Heart left ventricle (tissue), 16 donors: ENCODE data around the gene GLT6D1. TPM values are rescaled to one million over a fixed set of nuclear protein-coding genes. Genes with fewer than 3 reads are reported as not detected.

ENCODE experiments used
- ATAC-seq, 4 donors: fragments of 200-7000 bp; cut with Tn5 transposase; one replicate each; pipeline ENCODE4 v1.9.1; 2020 to 2022; ENCODE audit warnings: moderate library complexity in 4 of 4, mild to moderate bottlenecking in 3 of 4, moderate number of reproducible peaks in 1 of 4
- DNase-seq, 5 donors: peaks; one replicate each; pipeline ENCODE4 v3.0.0-alpha.2; 2020
- H3K27ac ChIP-seq, 12 donors: fragments of 200-600 bp; sonication (generic) in 4 of 12; one replicate each; pipeline versions ENCODE4 v1.5.0 to v1.8.0; 2016 to 2022; ENCODE audit warnings: mild to moderate bottlenecking in 2 of 12
- H3K27me3 ChIP-seq, 9 donors: fragments of 200-600 bp; sonication (generic) in 2 of 9; one replicate each; pipeline versions ENCODE4 v1.5.1 to v1.8.0; 2016 to 2022; ENCODE audit warnings: mild to moderate bottlenecking in 3 of 9
- H3K36me3 ChIP-seq, 9 donors: fragments of 200-600 bp; sonication (generic) in 2 of 9; one replicate each; pipeline versions ENCODE4 v1.5.0 to v1.8.0; 2018 to 2022; ENCODE audit warnings: mild to moderate bottlenecking in 2 of 9
- H3K4me1 ChIP-seq, 12 donors: fragments of 200-600 bp; sonication (generic) in 4 of 12; one replicate each; pipeline versions ENCODE4 v1.5.0 to v1.8.0; 2016 to 2022; ENCODE audit warnings: mild to moderate bottlenecking in 3 of 12
- H3K4me3 ChIP-seq, 12 donors: fragments of 200-600 bp; sonication (generic) in 4 of 12; one replicate each; pipeline versions ENCODE4 v1.5.0 to v1.8.0; 2017 to 2022; ENCODE audit warnings: mild to moderate bottlenecking in 9 of 12, moderate library complexity in 4 of 12
- H3K9me3 ChIP-seq, 12 donors: fragments of 200-600 bp; sonication (generic) in 4 of 12; one replicate each; pipeline versions ENCODE4 v1.5.0 to v1.8.0; 2016 to 2022; ENCODE audit warnings: mild to moderate bottlenecking in 1 of 12
- POLR2A ChIP-seq, 2 donors: fragments of 450-650 bp; IDR thresholded peaks; one replicate each; pipeline ENCODE4 v1.6.1; 2017; ENCODE audit warnings: antibody characterized with exemption in 2 of 2, mild to moderate bottlenecking in 2 of 2, moderate library complexity in 2 of 2
- WGBS, 4 donors: extraction: QIAGEN DNeasy Blood & Tissue Kit in 2 of 4; methylation state at CpG; one replicate each; pipeline versions ENCODE4 v1.1.5 to v1.1.7; 2013 to 2018; 5-methylcytosine and 5-hydroxymethylcytosine counted together
- intact Hi-C, 10 donors: fragments of 100-400 bp; cut with DNase I; formaldehyde crosslinking; loops; one replicate each; pipeline versions ENCODE4 v1.11.1 to v1.14.2; 2022
- polyA plus RNA-seq, 2 donors: library from polyadenylated mRNA; stranded (reverse); fragments of 200-250 nt; gene quantifications; one replicate each; pipeline ENCODE4 v1.2.3, GENCODE V29; 2013
- total RNA-seq, 9 donors: library from RNA; depleted of rRNA in 2 of 9; stranded (reverse); fragments of >200 nt in 2 of 9; fragmentation: NEBNext Ultra II Directional in 3 of 9; extraction: Animal tissue kit (Norgen Biotek cat#: 25700) in 3 of 9; gene quantifications; one replicate each; pipeline versions ENCODE4 v1.1.0 to v1.2.4, GENCODE V29; 2016 to 2023
- TF ChIP-seq, protein P1 (sequence below), 12 donors: fragments of 200-600 bp; sonication (generic) in 4 of 12; IDR thresholded peaks; one replicate each; pipeline versions ENCODE4 v1.5.0 to v1.8.0; 2018 to 2022; ENCODE audit warnings: antibody characterized with exemption in 12 of 12, mild to moderate bottlenecking in 5 of 12
- donor health status: ischemic (EF 13 %, LVEDD 7.1; RV severe dilation, severe dysfunction).
- donor health status: healthy with polysubstance abuse.
- donor health status: DM: no; HTN: yes; CAD: no.
- donor health status: DM: no; HTN: no; CAD: no.
- donor health status: ischemic (EF 25% LVEDD 6.9; RV normal size, moderate dysfunction).
- donor health status: ischemic (EF 25% LVEDD 5.7; RV mildly dilated, moderate dysfunction).
- donor health status: healthy.
- donor health status: DM: yes; HTN: yes; CAD: no.
- donor health status: ischemic (EF 35%, LVEDD 5.7; RV mildly dilated, moderate dysfunction).
- donor health status: nonischemic (EF 11% LVEDD 7.7; RV severe dilation, severe dysfunction).
- donor health status: DM: yes; HTN: yes; CAD: no.
- donor health status: PGD.
- donor health status: ischemic (EF 29% LVEDD 5.4; RV normal size, mild dysfunction).
- donor health status: nonischemic (EF 23%, LVEDD 6.1; RV moderate dilation, normal function).

Gene GLT6D1
- total and polyA plus RNA-seq, 11 donors, result not detected

DNA sequence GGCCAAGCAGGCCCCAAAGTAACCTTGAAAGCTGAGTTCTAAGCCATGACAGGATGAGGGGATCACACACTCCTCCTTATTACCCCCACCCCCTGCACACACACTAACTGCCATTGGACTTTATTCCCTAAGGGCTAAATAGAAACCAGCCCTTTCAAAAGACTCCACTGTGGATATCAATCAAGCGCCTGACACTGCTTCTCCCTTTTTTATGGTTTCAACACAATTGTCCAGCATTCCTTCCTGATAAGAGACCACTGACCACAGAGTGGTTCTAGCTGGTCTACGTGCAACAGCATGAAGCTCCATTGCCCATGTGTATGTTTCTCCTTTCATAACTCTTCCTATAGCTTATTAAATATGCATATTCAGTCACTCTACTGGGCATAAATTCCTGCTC lies 43.1 kb downstream of the GLT6D1 start:
- DNase-seq (no peak), ATAC-seq (no peak)
- Histone ChIP-seq H3K27me3 (peaks cover 0 to 22% (median 3%) of the 10 kb centered on the region in 9 donors), H3K36me3 (no peaks in the 10 kb centered on the region), H3K9me3 (peaks cover 0 to 17% (median 7%) of the 10 kb centered on the region in 12 donors), H3K27ac (no peak overlapping the region), H3K4me1 (no peaks in the 10 kb centered on the region), H3K4me3 (no peak overlapping the region)
- 65 to 79% (median 73%) methylated on average over 2 of the region's 2 CpGs for WGBS, 4 donors
- intact Hi-C loops, result no loop called here
- TF ChIP-seq POLR2A (IDR thresholded peaks at IDR 0.05), result no peak
- TF ChIP-seq, protein P1, sequence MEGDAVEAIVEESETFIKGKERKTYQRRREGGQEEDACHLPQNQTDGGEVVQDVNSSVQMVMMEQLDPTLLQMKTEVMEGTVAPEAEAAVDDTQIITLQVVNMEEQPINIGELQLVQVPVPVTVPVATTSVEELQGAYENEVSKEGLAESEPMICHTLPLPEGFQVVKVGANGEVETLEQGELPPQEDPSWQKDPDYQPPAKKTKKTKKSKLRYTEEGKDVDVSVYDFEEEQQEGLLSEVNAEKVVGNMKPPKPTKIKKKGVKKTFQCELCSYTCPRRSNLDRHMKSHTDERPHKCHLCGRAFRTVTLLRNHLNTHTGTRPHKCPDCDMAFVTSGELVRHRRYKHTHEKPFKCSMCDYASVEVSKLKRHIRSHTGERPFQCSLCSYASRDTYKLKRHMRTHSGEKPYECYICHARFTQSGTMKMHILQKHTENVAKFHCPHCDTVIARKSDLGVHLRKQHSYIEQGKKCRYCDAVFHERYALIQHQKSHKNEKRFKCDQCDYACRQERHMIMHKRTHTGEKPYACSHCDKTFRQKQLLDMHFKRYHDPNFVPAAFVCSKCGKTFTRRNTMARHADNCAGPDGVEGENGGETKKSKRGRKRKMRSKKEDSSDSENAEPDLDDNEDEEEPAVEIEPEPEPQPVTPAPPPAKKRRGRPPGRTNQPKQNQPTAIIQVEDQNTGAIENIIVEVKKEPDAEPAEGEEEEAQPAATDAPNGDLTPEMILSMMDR (IDR thresholded peaks at IDR 0.05), result no peak

DNA sequence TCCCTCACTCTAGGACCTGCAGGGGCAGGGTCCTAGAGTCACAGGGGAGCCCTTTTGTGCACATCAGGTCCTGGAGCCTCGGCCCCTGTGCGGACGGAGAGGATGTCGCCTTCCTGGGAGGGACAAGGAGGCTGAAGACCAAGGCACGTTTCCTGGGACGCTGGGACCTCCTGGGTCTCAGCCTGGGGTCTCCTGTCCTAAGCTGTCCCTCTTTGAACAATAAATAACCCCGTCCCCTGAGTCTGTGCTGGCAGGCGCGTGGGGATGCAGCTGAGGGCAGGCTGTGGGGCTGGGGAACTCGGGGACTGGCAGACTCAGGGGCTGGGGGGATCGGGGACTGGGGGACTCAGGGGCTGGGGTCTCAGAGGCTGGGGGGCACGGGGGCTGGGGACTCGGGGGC lies 46.7 kb downstream of the GLT6D1 start:
- Histone ChIP-seq H3K27me3 (peaks cover 0 to 23% (median 7%) of the 10 kb centered on the region in 9 donors), H3K4me1 (no peaks in the 10 kb centered on the region), H3K36me3 (no peaks in the 10 kb centered on the region), H3K4me3 (no peak overlapping the region), H3K27ac (no peak overlapping the region), H3K9me3 (peaks cover 0 to 17% (median 7%) of the 10 kb centered on the region in 12 donors)
- intact Hi-C loops, result no loop called here
- 85 to 91% (median 89%) methylated on average over 6 to 13 of the region's 13 CpGs for WGBS, 4 donors
- TF ChIP-seq, protein P1 (IDR thresholded peaks at IDR 0.05), result no peak
- no peak for TF ChIP-seq POLR2A (IDR thresholded peaks at IDR 0.05)
- DNase-seq (no peak), ATAC-seq (no peak)

DNA sequence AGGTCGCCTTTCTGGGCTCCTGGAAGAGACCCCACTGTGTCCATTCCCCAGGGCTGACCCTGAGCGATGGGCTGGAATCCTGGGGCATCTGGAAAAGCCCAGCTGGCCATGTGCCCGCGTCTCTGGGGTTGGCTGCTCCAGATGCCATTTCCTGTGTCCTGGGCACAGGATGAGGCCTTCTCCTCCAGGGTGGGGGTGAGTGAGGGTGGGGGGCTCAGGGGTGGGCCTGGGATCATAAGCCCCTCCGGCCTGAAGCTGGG lies 47.1 kb downstream of the GLT6D1 start:
- TF ChIP-seq POLR2A (IDR thresholded peaks at IDR 0.05), result no peak
- TF ChIP-seq, protein P1 (IDR thresholded peaks at IDR 0.05), result no peak
- Histone ChIP-seq H3K9me3 (peaks cover 0 to 17% (median 7%) of the 10 kb centered on the region in 12 donors), H3K27me3 (peaks cover 0 to 19% (median 6%) of the 10 kb centered on the region in 9 donors), H3K36me3 (no peaks in the 10 kb centered on the region), H3K4me1 (no peaks in the 10 kb centered on the region), H3K4me3 (no peak overlapping the region), H3K27ac (no peak overlapping the region)
- DNase-seq (no peak), ATAC-seq (no peak)
- intact Hi-C loops, result no loop called here
- 67 to 79% (median 69%) methylated on average over 5 of the region's 5 CpGs; no CpG with 5 or more reads in 1 of the 4 donors for WGBS, 4 donors

DNA sequence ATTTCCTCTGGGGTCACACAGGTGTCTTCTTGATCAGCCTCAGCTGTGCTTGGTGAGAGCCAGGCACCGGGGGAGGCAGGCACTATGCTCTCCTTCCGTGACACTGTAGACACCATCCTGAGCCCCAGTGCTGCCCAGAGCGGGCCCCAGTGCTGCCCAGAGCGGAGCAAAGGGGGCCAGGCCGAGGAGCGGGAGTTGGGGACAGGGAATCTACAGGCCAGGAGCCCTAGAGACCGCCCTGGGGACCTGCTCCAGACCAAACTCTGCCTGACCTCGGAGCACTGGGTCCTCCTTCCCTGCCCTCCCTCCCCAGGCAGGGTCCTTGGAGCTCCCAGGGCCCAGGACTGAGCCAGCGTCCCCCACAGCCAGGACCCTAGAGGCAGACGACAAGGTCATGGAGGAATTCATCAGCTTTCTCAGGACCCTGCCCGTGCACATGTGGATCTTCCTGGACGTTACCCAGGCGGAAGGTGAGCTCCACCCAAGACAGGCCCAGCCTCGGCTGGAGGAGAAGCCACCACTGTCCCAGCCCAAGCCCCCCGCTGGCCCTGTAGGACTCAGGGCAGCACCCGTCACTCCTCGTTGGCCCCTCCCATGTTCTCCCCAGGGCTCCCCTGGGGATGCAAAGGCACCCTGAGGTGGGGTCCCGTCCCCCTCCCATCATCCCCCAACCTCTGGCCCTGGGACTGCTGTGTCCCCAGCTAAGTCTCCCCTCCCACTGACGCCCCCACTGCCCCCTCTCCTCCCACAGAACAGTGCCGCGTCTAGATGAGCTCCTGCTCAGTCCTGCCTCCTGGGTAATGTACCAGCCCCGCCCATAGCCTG lies 47.6 kb downstream of the GLT6D1 start:
- Histone ChIP-seq H3K4me1 (no peaks in the 10 kb centered on the region), H3K27me3 (peaks cover 0 to 18% (median 5%) of the 10 kb centered on the region in 9 donors), H3K27ac (no peak overlapping the region), H3K9me3 (peaks cover 0 to 17% (median 7%) of the 10 kb centered on the region in 12 donors), H3K4me3 (no peak overlapping the region), H3K36me3 (no peaks in the 10 kb centered on the region)
- 72 to 82% (median 76%) methylated on average over 15 to 22 of the region's 22 CpGs for WGBS, 4 donors
- DNase-seq (peak in 1 of 5 donors; percentile 42), ATAC-seq (peak in 1 of 4 donors; percentile 13)
- TF ChIP-seq, protein P1 (IDR thresholded peaks at IDR 0.05), result no peak
- TF ChIP-seq POLR2A (IDR thresholded peaks at IDR 0.05), result no peak
- intact Hi-C loops, result no loop called here
